ENCODE results near the gene PDGFA.

GRCh38 chr7:473870-474604 is 45.6 kb downstream of the PDGFA start:
- no peak for TF ChIP-seq POLR2AphosphoS5 (IDR thresholded peaks at IDR 0.05; ENCODE audit: borderline replicate concordance, low read depth, low read length)
- TF ChIP-seq EZH2 (IDR thresholded peaks at IDR 0.05), result no peak

All from SK-N-MC (cell line).